Measurements from ENCODE around the gene PDE4D.

The PDE4D gene

DNA sequence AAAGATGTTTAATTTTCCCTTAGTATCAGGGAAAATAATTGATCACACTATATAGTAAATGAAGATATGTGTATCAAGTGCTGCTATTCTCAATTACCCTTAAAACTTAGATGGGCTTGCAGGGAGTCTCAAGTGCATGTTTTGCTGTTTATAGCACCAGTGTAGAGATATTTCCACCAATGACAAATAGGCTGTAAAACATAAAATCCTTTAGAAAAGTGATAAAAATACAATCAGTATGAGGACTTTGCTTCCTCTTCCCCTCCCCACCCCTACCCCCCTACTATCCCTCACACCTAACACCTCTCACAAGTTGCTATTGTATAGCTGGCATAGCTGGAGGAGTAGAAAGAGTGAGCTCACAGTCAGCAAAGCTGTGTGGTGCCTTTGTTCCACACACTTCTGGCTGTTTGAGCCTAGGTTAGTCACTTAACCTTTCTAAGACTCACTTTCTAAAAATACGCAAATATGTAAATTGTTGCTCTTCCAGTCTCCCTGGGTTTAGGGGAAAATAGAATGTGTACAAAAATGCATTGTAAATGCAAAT lies 93.1 kb downstream of the PDE4D start:
- Histone ChIP-seq H3K4me3 (replicated peaks; ENCODE audit: insufficient read depth, low read length) (no peak overlapping the region), H3K27ac (replicated peaks) (no peak overlapping the region), H3K27me3 (ENCODE audit: insufficient read depth, poor library complexity, severe bottlenecking) (no peaks in the 10 kb centered on the region)
- TF ChIP-seq SPI1 (IDR thresholded peaks at IDR 0.05; ENCODE audit: borderline replicate concordance, low read depth) (no peak), GABPA (IDR thresholded peaks at IDR 0.05; ENCODE audit: low read depth) (no peak), POLR2AphosphoS5 (IDR thresholded peaks at IDR 0.05; ENCODE audit: low read depth) (no peak), REST (IDR thresholded peaks at IDR 0.05; ENCODE audit: insufficient replicate concordance, low read depth) (no peak)
- TF ChIP-seq, protein P1, sequence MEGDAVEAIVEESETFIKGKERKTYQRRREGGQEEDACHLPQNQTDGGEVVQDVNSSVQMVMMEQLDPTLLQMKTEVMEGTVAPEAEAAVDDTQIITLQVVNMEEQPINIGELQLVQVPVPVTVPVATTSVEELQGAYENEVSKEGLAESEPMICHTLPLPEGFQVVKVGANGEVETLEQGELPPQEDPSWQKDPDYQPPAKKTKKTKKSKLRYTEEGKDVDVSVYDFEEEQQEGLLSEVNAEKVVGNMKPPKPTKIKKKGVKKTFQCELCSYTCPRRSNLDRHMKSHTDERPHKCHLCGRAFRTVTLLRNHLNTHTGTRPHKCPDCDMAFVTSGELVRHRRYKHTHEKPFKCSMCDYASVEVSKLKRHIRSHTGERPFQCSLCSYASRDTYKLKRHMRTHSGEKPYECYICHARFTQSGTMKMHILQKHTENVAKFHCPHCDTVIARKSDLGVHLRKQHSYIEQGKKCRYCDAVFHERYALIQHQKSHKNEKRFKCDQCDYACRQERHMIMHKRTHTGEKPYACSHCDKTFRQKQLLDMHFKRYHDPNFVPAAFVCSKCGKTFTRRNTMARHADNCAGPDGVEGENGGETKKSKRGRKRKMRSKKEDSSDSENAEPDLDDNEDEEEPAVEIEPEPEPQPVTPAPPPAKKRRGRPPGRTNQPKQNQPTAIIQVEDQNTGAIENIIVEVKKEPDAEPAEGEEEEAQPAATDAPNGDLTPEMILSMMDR (IDR thresholded peaks at IDR 0.05; ENCODE audit: insufficient read depth, low read length) = no peak
- DNase-seq (ENCODE audit: low read depth in 1 of 2, low spot score in 1 of 2) = no peak

GRCh38 chr5:59799668-59800346 lies 93.7 kb downstream of the PDE4D start:
- DNase-seq (ENCODE audit: low read depth in 1 of 2, low spot score in 1 of 2) = peak in 1 of 2 experiments; percentile 2
- TF ChIP-seq, protein P1 (IDR thresholded peaks at IDR 0.05; ENCODE audit: insufficient read depth, low read length) = peak; percentile 5
- TF ChIP-seq SPI1 (IDR thresholded peaks at IDR 0.05; ENCODE audit: borderline replicate concordance, low read depth) = no peak
- no peak overlapping the region for H3K4me3 ChIP-seq (replicated peaks; ENCODE audit: insufficient read depth, low read length)
- H3K27me3 ChIP-seq (ENCODE audit: insufficient read depth, poor library complexity, severe bottlenecking) = no peaks in the 10 kb centered on the region
- H3K27ac ChIP-seq (replicated peaks) = no peak overlapping the region

DNA sequence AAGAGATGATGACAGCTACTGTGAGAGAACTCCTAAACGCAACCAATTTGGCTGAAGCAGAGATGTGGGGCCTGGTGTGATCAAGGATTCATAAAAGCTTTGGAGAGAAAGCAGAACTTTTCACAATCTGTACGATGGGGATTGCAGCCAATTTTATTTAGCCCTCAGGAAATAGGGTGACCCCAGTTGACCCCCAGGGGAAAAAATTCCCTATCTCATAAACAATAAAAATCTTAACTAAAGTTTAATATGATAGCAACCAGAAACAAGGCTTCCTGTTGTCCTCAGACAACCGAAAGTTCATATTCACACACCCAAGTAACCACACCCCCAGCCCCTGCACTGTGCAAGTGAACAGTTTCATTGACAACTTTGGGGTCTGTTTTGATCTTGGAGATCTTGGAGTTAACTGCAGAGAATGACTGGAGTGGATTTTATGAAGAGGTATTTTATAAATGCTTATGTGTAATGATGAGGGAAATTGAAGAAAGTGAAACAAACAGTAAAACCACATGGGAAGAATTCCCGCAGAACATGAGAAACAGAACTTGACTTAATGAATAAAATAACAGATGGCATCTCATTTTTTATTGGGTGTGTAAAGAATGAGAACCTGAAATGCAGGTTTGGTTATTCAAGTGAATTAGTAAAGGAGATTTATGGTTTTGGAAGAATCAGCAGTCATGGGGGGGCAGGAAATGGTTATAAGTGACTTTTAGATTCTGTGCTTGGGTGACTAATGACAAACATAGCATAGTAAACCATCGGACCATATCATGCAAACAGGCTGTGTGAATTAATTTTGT lies 94.5 kb downstream of the PDE4D start:
- Histone ChIP-seq H3K4me3 (replicated peaks; ENCODE audit: insufficient read depth, low read length) (no peak overlapping the region), H3K27me3 (ENCODE audit: insufficient read depth, poor library complexity, severe bottlenecking) (no peaks in the 10 kb centered on the region), H3K27ac (replicated peaks) (no peak overlapping the region)
- TF ChIP-seq POLR2AphosphoS5 (IDR thresholded peaks at IDR 0.05; ENCODE audit: low read depth) (no peak), GABPA (IDR thresholded peaks at IDR 0.05; ENCODE audit: low read depth) (no peak), REST (IDR thresholded peaks at IDR 0.05; ENCODE audit: insufficient replicate concordance, low read depth) (no peak), SPI1 (IDR thresholded peaks at IDR 0.05; ENCODE audit: borderline replicate concordance, low read depth) (no peak)
- TF ChIP-seq, protein P1 (IDR thresholded peaks at IDR 0.05; ENCODE audit: insufficient read depth, low read length) = no peak
- DNase-seq (ENCODE audit: low read depth in 1 of 2, low spot score in 1 of 2) = no peak
